Spinal cord (tissue), 10 donors: ENCODE measurements around the gene SUSD1. TPM values are rescaled to one million over a fixed set of nuclear protein-coding genes. Genes with fewer than 3 reads are reported as not detected.
A peak's percentile ranks its signal among the peaks of the same experiment; 100 is the strongest.

Experiments used
- DNase-seq, 6 donors: peaks; one replicate each; pipeline versions ENCODE4 v3.0.0 to v3.0.0-alpha.2; 2013 to 2015; ENCODE audit warnings: low spot score in 6 of 6, low read depth in 4 of 6
- H3K27ac ChIP-seq: one replicate; pipeline ENCODE4 v1.5.1; 2013; ENCODE audit warnings: low read depth, low read length, control low read depth
- H3K27me3 ChIP-seq: one replicate; pipeline ENCODE4 v1.6.1; 2013; ENCODE audit warnings: low read length; ENCODE audit not compliant: control insufficient read depth, insufficient read depth
- H3K36me3 ChIP-seq: one replicate; pipeline ENCODE4 v1.6.1; 2013; ENCODE audit warnings: low read length; ENCODE audit not compliant: control insufficient read depth, insufficient read depth
- H3K4me1 ChIP-seq: one replicate; pipeline ENCODE4 v1.6.1; 2013; ENCODE audit warnings: low read length; ENCODE audit not compliant: control insufficient read depth, insufficient read depth
- H3K4me3 ChIP-seq: one replicate; pipeline ENCODE4 v1.5.1; 2013; ENCODE audit warnings: low read depth, low read length, control low read depth
- H3K9me3 ChIP-seq: one replicate; pipeline ENCODE4 v1.6.1; 2013; ENCODE audit warnings: low read length; ENCODE audit not compliant: control insufficient read depth, insufficient read depth
- WGBS: methylation state at CpG from one replicate; pipeline ENCODE4 v1.1.5; 2013; ENCODE audit warnings: missing lambda C conversion rate; ENCODE audit not compliant: insufficient coverage; 5-methylcytosine and 5-hydroxymethylcytosine counted together
- polyA plus RNA-seq, 2 donors: library from polyadenylated mRNA; unstranded; fragments of 120-200 nt; gene quantifications; one replicate each; pipeline ENCODE4 v1.2.1, GENCODE V29; 2013; ENCODE audit not compliant: insufficient read length in 2 of 2
- total RNA-seq, 2 donors: library from RNA; depleted of rRNA in 1 of 2; stranded (reverse); fragments of 120-200 nt in 1 of 2; fragments of >200 nt in 1 of 2; gene quantifications; one replicate each; pipeline versions ENCODE4 v1.2.3 to v1.2.4, GENCODE V29; 2013 to 2014
- donor health status: healthy.

Gene SUSD1
- total and polyA plus RNA-seq, 4 donors: 12.9 to 39.0 (median 15.3) TPM

GRCh38 chr9:112015736-112016135 is 159.4 kb downstream of the SUSD1 start:
- no peaks in the 10 kb centered on the region for H3K36me3 ChIP-seq
- WGBS: no CpG with 5 or more reads among the region's 2 CpGs
- no peak overlapping the region for H3K4me3 ChIP-seq
- H3K27me3 ChIP-seq: no peaks in the 10 kb centered on the region
- no peaks in the 10 kb centered on the region for H3K9me3 ChIP-seq
- no peaks in the 10 kb centered on the region for H3K4me1 ChIP-seq
- H3K27ac ChIP-seq: no peak overlapping the region
- no peak for DNase-seq

- no peak for DNase-seq
- Histone ChIP-seq H3K36me3 (no peaks in the 10 kb centered on the region), H3K27me3 (no peaks in the 10 kb centered on the region), H3K4me1 (no peaks in the 10 kb centered on the region), H3K4me3 (no peak overlapping the region), H3K27ac (no peak overlapping the region), H3K9me3 (no peaks in the 10 kb centered on the region)
- 100% methylated on average over 3 of the region's 4 CpGs for WGBS
Observed at GRCh38 chr9:112015149-112015548, 159.9 kb downstream of the SUSD1 start.

- no peak overlapping the region for H3K4me3 ChIP-seq
- WGBS: no CpG with 5 or more reads among the region's 3 CpGs
- no peaks in the 10 kb centered on the region for H3K27me3 ChIP-seq
- no peaks in the 10 kb centered on the region for H3K36me3 ChIP-seq
- H3K9me3 ChIP-seq: no peaks in the 10 kb centered on the region
- no peaks in the 10 kb centered on the region for H3K4me1 ChIP-seq
- DNase-seq: no peak
- H3K27ac ChIP-seq: no peak overlapping the region
Observed at GRCh38 chr9:112013266-112013665, 161.8 kb downstream of the SUSD1 start.

DNA sequence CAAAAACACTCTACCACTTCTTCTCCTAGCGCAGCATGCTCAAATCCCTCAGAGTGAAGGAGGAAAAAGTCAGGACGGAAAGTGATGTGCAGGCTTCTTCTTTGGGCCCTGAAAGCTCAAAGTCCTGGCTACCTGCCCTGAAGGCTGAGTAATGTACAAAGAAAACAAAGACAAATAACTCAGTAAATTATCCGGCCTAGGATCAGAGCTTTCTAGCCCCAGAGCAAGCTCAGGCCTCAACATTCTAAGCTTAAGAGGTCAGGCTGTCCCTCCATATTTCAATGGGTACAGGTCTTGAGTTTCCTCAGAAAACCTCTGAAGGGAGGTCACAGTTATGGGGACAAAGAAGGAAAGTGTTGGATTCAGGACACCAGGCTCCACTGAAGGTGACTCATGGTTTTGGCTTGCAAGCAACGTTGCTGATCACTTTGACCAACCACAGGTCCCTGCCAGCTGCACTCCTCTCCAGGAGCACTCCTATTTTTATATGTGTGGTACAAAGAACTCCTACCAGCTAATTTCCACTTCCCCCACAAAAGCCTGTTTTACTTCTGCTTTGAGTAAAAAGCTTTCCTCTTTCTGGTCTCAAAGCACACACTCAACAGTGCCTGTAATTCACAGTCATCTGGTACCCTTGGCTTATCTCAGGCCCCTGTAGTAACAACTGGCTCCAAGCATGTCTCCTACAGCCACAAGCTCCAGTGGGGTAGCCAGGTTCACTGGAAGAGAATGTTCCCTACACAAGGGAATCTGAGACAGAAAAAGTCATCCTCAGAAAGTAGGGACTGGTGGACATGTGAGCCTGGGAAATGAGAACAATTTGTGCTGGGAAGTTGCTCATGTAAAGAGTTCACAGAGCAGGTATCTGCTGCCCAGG is 162.8 kb downstream of the SUSD1 start:
- Histone ChIP-seq H3K27ac (no peak overlapping the region), H3K4me1 (no peaks in the 10 kb centered on the region), H3K9me3 (no peaks in the 10 kb centered on the region), H3K4me3 (no peak overlapping the region), H3K36me3 (no peaks in the 10 kb centered on the region), H3K27me3 (no peaks in the 10 kb centered on the region)
- WGBS: no CpG with 5 or more reads among the region's 4 CpGs
- peak in 1 of 6 donors; percentile 15 for DNase-seq

- Histone ChIP-seq H3K4me3 (no peak overlapping the region), H3K27me3 (no peaks in the 10 kb centered on the region), H3K36me3 (no peaks in the 10 kb centered on the region), H3K9me3 (no peaks in the 10 kb centered on the region), H3K27ac (no peak overlapping the region), H3K4me1 (no peaks in the 10 kb centered on the region)
- DNase-seq: no peak
- WGBS: 100% methylated on average over 1 of the region's 3 CpGs
Observed at GRCh38 chr9:112011051-112011620, 164.0 kb downstream of the SUSD1 start.

- H3K36me3 ChIP-seq: no peaks in the 10 kb centered on the region
- no peaks in the 10 kb centered on the region for H3K9me3 ChIP-seq
- H3K27ac ChIP-seq: no peak overlapping the region
- no peaks in the 10 kb centered on the region for H3K27me3 ChIP-seq
- H3K4me1 ChIP-seq: no peaks in the 10 kb centered on the region
- no peak overlapping the region for H3K4me3 ChIP-seq
- no peak for DNase-seq
Observed at GRCh38 chr9:112010537-112010936, 164.6 kb downstream of the SUSD1 start.

DNA sequence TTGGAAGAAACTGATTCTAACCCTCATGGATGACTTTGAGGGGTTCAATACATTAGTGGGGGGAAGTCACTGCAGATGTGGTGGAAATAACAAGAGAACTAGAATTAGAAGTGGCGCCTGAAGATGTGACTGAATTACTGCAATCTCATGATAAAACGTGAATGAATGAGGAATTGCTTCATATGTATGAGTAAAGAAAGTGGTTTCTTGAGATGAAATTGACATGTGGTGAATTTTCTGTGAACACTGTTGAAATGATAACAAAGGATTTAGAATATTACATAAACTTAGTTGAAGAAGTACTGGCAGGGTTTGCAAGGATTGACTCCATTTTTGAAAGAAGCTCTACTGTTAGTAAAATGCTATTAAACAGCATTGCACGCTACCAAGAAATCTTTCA is 165.4 kb downstream of the SUSD1 start:
- Histone ChIP-seq H3K4me3 (no peak overlapping the region), H3K36me3 (no peaks in the 10 kb centered on the region), H3K27ac (no peak overlapping the region), H3K9me3 (no peaks in the 10 kb centered on the region), H3K27me3 (no peaks in the 10 kb centered on the region), H3K4me1 (no peaks in the 10 kb centered on the region)
- WGBS: 89% methylated on average over 2 of the region's 3 CpGs
- DNase-seq: no peak

GRCh38 chr9:112007575-112008240 is 167.4 kb downstream of the SUSD1 start:
- no peak overlapping the region for H3K27ac ChIP-seq
- H3K27me3 ChIP-seq: no peaks in the 10 kb centered on the region
- DNase-seq: no peak
- no CpG with 5 or more reads among the region's 6 CpGs for WGBS
- H3K36me3 ChIP-seq: no peaks in the 10 kb centered on the region
- H3K4me1 ChIP-seq: no peaks in the 10 kb centered on the region
- no peak overlapping the region for H3K4me3 ChIP-seq
- no peaks in the 10 kb centered on the region for H3K9me3 ChIP-seq

- H3K4me3 ChIP-seq: no peak overlapping the region
- H3K27me3 ChIP-seq: no peaks in the 10 kb centered on the region
- H3K27ac ChIP-seq: no peak overlapping the region
- no peaks in the 10 kb centered on the region for H3K4me1 ChIP-seq
- WGBS: 82% methylated on average over 3 of the region's 11 CpGs
- no peaks in the 10 kb centered on the region for H3K9me3 ChIP-seq
- H3K36me3 ChIP-seq: no peaks in the 10 kb centered on the region
- DNase-seq: no peak
Observed at GRCh38 chr9:112006361-112007020, 168.6 kb downstream of the SUSD1 start.
